ENCODE data around the gene MYO10.

- TF ChIP-seq CTCF (IDR thresholded peaks at IDR 0.05) = no peak
- TF ChIP-seq POLR2A (IDR thresholded peaks at IDR 0.05) = no peak
- no peak for TF ChIP-seq POLR2AphosphoS5 (IDR thresholded peaks at IDR 0.05)
These were observed 256.9 kb downstream of the MYO10 start for GRCh38 chr5:16679190-16679589.
